Inflammatory macrophage treated with lipopolysaccharide for 1 hour (primary cell): ENCODE results near the gene NTRK2.
"Not testable (repeated sequence)": the region's sequence is repeated elsewhere in the genome, so short reads cannot be mapped to it uniquely, and the experiment has no call there.

Source experiments
- DNase-seq, 2 donors: peaks; one replicate each; pipeline ENCODE4 v3.0.0-alpha.2; 2020 to 2022

Gene NTRK2

DNA sequence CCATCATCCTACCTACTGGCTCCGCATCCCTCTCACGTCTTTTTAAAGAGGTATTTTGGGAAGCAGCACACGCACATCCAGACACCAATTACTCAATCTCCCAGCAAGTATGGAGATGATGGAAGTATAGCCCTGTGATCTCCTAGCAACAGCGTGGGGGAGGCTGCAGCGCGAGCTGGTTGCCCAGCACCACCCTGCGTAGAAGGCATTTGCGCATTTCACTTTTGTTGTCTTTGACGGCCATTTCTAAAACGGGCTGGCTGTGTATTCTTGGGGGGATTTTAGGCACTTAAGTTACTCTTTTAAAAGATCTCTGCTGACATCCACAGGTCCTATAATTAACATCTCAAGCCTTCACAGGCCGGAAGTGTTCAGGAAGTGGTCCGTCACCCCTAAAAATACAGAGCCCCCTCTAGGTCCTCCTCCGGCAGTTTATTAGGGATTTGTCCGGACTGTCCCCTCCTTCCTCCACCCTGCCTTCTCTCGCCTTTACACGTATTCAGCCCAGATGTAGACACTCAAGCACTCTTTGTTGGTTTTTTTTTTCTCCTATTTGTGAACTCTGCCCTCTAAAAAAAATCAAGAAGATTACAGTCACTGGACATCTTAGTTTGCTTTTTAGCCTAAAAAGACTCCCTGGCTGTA lies 371.4 kb downstream of the NTRK2 start:
- DNase-seq: no peak

DNA sequence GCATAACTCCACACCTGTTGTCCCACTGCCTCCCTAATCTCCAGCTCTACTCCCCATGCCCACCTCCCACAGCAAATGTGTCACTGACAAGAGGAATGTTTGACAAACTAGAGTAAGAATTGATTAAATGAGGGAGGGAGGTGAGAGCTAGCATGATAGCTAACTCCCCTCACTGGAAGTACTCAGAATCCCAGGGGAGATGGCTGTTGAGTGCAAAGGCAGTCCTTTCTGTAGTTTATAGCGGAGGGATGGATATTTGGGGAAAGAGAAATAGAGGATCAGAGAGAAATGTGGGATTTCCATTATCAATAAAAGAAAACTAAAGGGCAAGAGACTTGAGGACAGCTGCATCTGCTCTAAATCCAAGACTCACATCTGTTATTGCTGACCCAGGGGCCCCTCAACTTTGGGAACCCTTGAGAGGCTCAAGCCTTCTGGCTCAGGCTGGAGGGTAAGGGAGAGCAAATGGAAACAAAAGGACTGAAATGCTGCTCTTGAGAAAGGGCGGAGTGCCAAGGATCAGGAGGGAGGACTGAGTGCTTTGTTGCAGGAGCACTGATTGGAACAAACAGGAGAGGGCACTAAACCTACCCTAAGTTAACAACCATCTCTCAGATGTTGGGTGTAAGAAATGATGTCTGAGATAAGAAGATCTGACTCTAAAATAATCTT lies 372.1 kb downstream of the NTRK2 start:
- no peak for DNase-seq

DNA sequence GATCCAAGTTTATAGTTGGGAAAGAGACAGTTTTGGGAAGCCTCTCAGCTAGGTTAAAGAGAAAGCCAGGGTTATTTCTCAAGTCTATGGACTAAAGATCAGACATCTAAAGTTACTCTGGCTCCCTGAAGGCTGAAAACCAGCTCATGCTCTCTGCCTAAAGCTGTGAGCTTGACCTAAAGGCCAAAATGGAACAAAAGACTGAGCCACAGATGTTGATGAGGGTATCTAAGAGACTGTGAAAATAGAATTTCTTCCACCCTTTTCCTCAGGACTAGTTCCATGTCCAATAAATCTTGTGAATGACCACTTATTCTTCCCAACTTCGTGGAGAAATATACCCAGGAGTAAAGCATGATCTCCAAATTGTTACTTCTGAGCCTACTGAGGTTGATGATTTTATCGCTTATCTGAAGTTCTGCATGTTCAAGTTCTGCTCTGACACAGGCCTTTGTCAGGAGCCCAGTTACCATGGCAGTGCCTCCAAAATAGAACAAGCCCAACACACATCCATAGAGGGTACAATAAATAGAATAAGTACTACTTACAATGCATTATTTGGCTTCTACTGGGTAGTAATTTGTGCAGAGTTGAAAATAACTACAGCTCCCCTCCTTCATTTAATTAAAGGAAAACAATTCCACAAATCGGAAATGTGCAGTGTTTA lies 373.6 kb downstream of the NTRK2 start:
- no peak for DNase-seq

DNA sequence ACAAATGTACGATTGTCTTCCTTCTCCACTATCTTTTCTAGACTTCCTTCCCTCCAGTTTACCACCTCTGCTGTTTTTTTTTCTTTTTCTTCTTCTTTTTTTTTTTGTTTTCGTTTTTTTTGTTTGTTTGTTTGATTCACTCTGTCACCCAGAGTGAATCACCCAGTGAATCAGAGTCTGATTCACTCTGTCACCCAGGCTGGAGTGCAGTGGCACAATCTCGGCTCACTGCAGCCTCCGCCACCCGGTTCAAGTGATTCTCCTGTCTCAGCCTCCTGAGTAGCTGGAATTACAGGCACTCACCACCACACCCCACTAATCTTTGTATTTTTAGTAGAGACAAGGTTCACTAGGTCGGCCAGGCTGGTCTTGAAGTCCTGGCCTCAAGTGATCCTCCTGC lies 375.7 kb downstream of the NTRK2 start:
- DNase-seq: no peak

DNA sequence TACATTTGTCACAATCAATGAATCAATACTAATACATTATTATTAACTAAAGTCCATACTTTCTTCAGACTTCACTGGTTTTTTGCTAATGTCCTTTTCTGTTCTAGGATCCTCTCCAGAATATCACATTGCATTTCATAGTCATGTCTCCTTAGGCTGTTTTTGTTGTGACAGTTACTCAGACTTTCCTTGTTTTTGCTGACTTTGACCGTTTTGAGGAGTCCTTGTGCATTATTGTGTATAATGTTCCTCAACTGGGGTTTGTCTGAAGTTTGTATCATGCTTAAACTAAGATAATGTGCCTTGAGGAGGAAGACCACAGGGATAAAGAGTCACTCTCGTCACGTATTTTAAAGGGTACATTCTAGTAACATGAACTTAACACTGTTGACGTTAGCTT lies 376.9 kb downstream of the NTRK2 start:
- no peak for DNase-seq

DNA sequence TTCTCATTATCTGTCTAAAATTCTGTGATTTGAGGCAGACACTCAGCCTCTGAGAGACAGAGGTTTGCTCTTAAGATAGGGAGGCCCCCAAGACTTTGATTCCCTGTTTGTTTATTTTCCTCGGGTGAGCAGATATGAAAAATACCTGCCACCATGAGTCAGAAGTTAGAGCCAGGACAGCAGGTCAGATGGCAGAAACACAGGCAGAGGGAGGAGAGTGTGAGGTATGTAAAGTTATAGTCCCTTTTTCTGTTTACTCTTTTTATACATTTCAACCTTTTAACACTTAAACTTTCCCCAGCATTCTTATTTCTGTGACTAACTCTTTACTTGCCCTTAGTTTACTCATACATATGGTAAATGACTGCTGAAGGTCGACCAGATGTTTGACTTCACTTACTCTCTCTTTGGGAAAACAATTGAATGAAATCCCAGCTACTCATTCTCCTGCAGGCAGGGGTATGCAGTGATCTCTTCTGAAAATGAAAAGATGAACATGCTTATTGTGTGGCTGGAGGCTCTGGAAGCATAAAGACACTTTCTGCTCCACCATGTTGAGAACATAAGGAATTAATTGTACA lies 383.8 kb downstream of the NTRK2 start:
- no peak for DNase-seq

DNA sequence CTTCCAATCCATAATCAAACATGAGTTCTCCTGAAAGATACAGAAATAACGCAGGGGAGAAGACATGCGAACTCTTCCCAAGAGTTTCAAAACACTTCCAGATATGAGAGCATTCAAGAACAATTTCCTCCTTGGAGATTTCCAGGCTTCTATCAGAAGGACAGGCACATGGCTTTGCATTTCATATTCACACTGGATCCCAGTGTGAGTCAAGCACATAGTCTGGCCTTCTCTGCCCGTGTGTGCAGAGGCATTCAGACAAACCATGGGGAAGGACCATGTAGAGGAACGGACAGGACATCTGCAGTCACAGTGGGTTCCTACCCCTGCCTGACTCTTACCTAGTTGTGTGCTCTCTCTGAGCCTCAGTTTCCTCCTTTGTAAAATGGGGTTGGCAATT lies 384.5 kb downstream of the NTRK2 start:
- DNase-seq: no peak

DNA sequence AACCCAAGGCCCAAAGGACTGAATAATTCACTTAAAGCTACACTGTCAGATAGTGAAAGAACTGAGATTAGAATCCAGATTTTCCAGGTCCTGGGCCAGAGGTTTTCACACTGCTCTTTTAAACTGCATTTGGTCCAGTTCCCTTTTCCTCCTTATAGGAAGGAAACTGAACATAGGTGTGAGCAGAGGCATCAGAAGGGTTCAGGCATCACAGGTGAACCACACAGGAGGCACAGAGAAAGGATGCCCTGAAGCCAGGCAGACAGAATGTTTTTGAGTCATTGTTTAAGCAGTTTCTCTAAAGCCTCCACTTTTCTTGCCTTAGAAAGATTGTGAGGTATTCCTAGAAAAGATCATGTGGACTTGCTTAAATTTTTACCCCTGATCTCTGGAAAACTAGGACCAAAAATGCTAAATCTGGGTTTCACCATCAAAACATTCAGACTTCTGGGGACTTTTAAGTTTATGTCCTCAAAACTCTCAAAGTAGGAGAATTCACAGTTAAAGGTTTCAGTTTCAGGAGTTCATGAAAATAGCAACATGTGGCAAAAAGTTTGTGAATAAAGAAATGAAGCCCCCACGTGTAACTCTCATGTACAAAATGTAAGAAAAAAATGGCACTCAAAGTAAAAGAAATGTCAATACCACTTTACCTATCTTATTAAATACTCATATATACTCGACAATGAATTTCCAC lies 386.1 kb downstream of the NTRK2 start:
- DNase-seq: no peak

DNA sequence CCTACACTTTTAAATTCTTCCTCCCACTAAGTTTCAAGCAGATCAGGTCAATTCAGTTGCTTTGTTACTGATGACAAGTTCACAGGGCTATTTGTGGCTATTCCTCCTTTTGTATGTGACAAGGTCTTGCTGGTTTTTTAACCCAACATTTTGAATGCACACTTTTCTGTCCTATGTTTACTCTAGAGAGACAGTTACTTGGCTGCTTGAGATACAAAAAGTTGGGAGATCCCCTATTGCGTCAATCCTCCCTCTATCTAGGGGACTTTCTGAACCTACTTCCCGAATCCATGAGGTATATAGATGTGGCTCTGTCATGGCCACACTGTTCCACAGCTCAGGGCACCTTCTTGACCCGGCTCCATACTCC lies 386.7 kb downstream of the NTRK2 start:
- no peak for DNase-seq

DNA sequence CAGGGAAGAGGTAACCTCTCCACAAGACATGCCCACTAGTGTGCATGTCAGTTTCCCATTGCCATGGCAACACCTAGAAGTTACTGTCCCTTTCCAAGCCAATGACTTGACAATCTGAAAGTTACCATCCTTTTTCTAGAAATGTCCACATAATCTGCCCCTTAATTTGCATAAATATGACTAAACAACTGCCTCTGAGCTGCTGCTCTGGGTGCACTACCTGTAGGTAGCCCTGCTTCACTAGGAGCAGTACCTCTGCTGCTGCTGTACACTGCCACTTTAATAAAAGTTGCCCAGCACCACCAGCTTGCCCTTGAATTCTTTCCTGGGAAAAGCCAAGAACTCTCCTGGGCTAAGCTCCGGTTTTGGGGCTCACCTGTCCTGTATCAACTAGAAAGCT lies 392.4 kb downstream of the NTRK2 start:
- DNase-seq: no peak

DNA sequence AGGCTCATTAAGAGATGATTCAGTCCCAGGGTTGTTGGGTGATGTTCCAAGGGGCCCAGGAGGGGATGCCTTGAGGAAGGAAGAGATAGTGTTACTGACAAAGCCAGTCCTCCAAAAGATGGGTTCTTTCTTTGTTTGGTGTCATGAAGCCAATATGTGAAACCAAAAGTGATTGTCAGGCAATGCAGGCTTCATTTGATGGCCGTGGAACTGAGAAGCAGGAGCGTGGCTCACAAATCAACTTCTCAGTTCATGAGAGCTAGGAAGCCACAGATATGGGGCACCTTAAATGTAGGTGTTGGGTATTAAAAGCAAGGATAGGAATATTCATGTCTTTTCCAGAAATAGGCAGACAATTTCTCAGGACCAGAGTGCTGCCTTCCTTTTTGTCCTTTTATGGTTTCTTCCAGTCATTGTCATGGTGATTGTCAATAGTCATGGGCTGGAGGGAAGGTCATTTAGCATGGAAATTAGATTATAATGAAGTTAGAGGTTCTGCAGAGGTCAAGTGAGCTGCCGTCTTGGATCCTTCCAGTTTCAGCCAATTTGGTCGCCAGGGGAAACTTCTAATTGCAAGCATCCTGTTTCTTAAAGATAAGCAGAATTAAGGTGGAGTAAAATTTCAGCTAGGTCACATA lies 393.0 kb downstream of the NTRK2 start:
- DNase-seq: no peak

DNA sequence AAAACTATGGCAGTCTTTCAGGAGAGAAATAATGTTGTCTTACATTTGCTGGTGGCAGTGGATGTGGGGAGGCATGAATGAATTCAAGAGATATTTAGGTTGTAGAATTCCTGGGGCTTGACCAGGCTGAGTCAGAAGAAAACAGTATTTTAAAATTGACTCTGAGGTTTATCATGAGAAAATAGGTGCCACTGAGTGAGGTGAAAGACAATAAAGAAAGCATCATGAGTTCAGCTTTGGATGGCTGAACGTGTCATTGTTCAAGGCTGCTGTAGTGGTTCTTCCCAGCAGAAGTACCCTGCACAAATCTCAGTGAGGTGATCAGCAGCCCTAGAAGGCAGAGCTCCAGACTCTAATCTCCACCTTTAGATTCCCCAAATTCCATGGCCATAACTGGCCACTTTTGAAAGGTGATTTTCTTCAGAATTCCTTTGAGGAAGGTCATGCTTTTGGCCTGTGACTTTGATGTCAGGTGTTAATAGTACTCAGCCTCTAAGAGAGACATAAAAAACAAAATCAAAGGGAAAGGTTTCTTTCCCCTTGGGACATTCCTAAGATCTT lies 395.4 kb downstream of the NTRK2 start:
- no peak for DNase-seq

DNA sequence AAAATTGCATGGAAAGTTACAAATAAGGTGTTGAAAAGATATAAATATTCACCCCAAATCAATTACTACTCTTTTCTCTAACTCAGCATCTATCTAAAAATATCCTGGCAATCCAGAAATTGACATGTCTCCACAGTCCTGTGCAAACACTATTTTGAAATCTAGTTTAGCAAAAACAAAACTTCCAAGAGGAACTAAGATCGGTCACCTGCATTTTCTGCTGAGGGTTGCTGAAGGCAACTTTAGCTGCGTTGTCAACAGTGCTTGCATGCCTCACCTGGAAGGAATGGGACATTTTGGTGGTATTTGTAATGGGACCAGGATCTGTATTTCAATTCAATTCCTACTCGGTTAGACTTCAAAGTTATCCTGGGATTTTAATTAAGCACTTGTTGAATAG lies 398.3 kb downstream of the NTRK2 start:
- DNase-seq: no peak

DNA sequence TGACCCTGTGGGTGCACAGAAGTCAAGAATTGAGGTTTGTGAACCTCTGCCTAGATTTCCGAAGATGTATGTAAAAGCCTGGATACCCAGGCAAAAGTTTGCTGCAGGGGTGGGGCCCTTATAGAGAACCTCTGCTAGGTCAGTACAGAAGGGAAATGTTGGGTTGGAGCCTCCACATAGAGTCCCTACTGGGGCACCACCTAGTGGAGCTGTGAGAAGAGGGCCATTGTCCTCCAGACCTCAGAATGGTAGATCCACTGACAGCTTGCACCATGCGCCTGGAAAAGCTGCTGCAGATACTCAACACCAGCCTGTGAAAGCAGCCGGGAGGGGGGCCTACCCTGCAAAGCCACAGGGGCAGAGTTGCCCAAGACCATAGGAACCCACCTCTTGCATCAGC lies 399.9 kb downstream of the NTRK2 start:
- DNase-seq: not testable (repeated sequence)
